NCI-H2107 (cell line): Measurements from ENCODE around the gene SRPK2.

Source experiments
- DNase-seq: peaks from one replicate; lab custom pipeline; 2025; lab: John Stamatoyannopoulos, UW

SRPK2 gene

DNA sequence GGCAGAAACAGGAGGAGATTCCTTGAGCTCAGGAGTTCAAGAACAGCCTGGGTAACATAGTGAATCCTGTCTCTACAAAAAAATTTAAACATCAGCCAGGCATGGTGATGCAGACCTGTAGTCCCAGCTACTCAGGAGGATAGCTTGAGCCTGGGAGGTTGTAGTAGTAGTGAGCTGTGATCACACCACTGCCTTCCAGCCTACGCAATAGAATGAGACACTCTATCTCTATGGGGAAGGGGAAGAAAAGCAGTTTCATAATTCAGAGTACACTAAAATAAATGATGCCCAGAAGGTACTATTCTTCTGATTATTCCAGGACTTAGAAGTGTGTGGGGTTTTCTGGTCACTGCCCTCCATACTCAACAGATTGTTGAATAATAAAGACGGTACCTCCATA lies 197.4 kb downstream of the SRPK2 start:
- no peak for DNase-seq

DNA sequence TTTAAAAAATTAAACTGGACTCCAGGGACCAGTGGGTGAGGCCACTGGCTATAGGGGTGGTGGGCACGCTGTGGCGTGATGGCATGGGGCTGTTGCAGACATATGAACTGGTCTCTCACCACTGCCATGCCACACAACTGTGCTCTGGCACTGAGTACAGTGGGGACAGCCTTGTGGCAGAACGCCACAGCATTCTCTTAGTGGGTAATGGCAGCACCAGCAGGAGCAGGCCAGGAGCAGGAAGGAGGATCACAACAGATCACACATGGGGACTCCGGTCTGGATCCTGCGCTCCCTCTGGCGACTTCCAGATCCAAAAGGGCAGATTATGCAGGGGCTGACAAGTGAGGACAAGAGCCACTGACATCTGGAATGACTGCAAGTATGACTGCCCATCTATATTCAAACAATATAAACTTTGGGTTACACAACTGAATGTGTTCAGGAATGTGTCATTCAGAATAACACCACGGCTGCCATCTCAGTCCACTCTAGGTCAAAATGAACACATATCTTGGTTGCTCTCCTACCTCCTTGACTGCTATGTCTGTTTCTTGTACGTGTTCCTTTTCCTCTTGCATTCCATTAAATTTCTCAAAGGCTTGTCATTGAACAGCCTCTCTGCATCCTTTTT lies 198.7 kb downstream of the SRPK2 start:
- DNase-seq = no peak

DNA sequence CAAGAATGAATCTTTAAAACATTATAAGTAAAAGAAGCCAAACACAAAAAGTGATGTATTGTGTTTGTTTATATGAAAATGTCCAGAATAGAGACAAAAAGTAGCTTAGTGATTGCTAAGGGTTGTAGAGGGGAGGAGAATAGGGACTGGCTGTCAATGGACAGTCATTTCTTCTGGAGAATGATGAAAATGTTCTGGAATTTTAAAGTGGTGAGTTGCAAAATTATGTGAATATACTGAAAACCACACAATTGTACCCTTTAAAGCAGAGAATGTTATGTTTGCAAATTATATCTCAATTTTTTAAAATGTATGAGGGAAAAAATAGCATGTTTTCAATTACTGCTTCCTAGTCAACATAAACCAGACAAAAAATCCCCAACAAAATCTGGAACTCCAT lies 200.5 kb downstream of the SRPK2 start:
- no peak for DNase-seq

DNA sequence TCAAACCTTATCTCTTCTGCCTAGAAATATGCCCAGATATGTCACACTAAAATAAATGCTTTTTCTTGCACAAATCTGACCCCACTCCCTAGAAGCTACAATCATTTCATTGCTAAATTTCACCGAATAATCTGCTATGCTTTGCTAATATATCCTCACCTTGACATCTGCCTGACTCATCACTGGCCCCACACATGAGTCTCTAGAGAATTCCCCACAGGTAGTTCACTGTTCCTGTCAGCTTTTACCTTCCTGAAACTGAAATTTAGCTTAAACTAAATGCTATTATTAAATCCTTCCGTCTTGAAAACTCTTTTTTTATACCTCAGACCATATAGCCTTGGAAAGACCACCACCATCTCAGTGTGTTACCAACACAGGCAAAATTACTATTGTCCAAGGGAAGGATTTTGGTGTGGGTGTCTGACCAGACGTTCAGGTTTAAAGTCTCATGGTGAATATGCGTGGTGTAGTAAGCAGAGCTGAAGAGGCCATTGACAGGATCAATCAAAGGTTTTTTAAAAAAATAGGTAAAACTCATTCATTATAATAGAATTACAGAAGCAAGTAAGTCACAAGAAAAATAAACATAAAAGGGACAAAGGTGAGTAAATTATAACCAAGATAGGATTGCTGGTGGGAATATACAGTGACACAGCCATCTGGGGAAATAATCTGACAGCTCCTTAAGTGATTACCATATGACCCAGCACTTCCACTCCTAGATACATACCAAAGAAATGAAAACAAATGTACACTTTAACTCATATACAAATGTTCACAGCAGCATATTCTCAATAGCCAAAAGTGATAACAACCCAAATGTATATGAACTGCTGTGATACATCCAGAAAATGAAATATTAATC lies 201.2 kb downstream of the SRPK2 start:
- DNase-seq = no peak

DNA sequence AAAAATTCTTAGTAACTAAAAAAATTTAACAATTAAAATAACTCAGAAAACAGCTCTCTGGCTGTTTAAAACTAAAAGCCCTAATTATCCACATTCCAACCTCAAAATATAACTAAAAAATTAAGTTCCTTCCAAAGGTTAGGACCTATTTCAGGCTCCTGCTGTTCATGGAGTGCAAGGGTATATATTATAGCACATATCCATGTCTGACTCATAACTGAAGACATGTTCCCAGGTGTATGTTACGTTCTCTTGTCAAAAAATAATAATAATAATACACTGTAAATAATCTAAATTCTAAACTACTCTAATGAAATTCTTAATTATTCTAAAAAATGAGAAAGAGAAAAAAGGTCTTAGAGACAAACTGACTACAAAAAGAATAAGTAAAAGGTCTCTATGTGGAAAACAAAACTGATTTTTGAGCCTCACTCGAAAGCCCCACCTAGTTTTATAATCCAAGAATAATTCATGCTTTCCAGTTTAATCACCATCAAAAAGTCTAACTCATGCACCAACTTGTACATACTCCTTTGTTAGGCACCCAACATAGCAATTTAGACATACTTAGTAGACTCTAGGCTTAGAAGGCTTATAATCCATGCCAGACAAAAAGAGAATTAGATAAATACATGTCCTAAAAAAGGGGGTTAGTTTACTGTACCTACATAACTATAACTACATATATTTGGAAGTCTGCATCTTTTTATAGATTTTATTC lies 203.3 kb downstream of the SRPK2 start:
- no peak for DNase-seq

DNA sequence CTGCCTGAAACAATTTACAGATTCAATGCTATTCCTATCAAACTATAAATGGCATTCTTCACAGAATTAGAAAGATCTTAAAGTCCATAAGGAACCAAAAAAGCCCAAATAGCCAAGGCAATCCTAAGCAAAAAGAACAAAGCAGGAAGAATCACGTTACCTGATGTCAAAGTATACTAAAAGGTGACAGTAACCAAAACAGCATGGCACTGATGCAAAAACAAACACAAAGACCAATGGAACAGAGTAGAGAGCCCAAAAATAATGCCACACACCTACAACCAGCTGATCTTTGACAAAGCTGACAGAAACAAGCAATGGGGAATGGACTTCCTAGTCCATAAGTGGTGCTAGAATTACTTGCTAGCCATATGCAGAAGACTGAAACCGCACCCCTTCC lies 208.7 kb downstream of the SRPK2 start:
- DNase-seq = no peak

DNA sequence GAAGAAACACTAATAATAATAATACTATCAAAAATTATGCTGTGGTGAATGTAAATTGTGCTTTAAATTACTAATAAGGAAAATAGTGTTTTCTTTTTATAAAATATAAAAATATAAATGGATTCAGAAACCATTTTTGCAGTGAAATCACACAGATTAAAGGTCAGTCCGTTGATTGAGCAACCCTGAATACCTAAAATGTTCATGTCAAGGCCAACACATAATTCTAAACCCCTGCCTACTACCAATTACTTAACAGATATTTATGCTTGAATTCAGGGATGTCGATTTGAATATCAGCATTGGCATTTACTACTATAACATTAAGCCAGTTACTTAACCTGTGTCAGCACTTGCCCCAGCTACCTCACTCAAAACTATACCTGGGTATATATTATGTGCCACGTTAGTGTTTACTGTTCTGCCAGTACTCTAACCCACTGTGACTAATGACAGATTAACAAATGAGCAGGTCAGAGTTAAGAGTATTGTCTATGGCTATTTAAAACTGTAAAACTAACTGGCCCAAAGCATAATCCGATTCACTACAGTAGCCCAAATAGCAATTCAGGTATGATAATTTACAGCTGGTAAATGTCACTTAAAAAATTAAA lies 209.7 kb downstream of the SRPK2 start:
- no peak for DNase-seq

DNA sequence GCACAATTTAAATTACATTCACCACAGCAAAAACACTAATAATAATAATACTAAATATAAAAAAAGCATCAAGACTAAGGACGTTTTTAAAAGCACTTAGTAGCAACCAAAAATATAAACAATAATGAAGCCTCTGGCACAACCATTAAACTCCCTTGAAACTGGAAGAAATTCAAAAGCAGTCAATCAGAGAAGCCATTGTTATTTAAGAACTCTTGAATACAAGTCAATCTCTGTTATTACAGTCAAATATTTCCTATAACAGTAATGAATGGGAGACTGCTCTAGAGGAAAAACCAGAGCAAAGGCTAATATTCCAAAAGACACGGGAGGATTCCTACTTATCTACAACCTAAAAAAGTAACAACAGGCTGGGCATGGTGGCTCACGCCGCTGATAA lies 210.5 kb downstream of the SRPK2 start:
- DNase-seq = no peak

DNA sequence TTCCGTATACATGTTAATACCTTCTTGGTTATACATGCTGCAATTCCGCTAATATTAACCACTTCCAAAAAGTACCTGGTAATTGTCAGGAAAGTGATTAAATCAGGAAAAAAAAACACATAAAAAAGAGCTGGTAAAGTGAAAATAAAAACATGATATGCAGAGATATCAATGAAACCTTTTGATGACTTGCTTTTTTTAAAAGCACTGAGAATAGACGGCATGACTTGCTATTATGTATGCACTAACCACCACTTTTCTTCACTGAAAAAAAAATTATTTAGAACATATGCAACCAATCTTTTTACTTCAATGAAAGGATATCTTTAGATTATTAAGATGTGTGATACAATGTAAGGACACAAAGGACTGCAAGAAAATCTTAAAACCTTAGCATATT lies 211.7 kb downstream of the SRPK2 start:
- no peak for DNase-seq

DNA sequence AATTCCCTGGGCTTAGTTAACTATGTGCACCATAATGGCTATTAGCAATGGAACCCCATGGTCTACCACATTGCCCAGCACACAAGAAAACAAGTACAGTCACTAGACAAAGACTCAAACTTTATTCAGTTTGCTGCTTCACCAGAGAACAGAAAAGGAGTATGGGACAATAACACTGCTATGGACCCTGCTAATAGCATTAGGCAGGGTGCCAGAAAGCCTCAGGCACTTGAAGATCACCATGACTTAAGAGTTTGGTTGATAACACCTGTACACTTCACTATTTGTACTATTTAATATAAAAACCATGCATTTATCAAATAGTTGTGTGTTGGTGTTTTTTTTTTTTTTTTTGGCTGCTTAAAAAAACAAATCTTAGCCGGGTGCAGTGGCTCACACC lies 215.1 kb downstream of the SRPK2 start:
- DNase-seq = no peak

DNA sequence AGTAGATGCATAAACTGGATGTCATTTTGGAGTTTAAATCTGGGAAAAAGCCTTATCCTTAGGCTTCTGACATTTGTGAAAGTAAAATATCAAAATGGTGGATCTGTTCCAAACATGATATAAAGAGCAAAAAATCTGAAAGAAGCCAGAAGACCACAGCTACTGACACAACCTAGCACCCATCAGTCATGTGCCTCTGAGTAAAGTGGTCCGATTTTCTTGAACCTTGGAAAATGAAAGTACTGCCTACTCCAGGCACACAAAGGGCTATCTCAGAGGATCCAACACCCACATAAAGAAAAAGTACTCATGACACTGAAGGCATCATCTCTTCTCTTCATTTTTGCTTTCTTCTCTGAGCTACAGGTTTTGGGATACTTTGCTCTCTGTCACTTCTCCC lies 224.0 kb downstream of the SRPK2 start:
- DNase-seq = no peak

DNA sequence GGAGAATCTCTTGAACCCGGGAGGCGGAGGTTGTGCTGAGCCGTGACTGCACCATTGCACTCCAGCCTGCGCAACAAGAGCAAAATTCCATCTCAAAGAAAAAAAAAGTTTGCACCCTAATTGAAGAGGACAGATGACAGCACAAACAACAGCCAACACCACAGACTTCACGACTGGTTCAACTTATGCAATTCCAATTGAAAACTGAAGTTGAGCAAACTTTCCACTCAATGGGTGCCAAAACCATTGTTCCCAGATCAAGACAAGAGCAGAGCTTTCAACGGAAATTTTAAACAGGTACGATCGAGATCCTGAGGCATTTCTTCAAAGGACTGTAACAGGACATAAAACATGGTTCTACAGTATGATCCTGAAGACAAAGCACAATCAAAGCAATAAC lies 225.0 kb downstream of the SRPK2 start:
- no peak for DNase-seq

DNA sequence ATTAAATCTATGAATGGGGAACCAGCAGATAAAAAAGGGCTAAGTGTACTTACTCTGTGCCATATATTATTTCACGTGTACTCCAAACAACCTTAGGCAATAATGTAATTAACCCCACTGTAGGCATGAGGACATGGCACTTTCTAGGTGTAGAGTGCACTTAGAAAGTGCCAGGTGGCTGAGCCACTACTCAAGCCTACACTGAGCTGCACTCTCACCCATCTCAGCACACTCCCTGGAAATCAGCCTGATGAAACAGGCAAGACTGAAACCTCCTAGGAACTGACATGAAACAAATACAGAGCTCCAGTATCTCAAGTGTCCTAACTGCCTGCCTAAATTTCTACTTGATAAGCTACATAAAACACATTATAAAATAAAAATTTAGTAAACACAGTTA lies 227.4 kb downstream of the SRPK2 start:
- DNase-seq = peak; percentile 21

DNA sequence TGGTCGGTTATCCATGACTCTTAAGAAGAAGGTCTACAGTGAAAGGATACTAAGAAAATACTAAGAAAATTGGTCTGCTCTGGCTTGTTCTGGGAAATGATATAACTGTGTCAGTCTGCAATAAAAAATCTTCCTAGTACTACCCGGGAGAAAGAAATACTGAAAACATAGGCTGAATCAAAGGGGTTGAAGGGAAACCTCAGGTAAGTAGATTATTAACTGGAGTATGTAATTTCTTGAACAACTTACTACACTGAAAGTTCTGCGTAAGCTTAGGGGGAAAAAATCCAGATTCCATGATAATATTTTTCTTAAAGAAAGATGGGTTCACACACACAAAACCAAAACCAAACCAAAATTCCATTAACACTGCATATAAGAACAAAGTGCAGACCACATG lies 231.4 kb downstream of the SRPK2 start:
- no peak for DNase-seq

DNA sequence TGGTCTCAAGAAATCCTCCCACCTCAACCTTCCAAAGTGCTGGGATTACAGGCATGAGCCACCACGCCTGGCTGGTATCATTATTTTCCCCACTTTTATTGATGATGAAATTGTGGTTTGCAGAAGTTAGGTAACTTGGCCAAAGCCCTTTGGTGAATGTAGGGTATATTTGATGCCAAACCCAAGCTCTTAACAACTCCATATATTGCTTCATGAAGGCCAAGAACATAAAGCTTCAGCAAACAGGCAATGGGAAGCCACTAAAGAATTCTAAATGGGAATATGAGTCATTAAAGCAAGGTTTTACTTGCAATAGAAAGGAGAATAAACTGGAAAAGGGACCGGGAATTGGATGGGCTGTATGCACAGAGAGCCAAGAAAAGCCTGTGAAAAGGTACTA lies 232.0 kb downstream of the SRPK2 start:
- no peak for DNase-seq

DNA sequence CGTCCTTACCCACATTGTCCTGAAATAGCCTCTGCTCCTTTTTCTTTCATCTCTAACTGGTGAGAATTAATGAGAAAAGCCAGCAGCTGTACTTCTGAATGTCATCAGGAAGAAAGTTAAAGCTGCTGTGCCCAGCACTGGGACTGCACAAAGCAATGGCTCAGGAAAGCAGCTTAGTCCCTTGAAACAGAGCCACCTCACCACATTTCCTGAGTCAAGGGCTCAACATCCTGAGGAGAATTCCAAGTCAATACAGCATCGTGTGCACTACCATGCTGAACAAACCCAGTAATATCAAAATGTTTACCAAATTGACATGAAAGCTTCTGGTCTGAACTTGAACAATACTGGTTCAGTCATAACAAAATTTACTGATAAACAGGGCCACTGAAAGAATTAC lies 234.6 kb downstream of the SRPK2 start:
- no peak for DNase-seq

DNA sequence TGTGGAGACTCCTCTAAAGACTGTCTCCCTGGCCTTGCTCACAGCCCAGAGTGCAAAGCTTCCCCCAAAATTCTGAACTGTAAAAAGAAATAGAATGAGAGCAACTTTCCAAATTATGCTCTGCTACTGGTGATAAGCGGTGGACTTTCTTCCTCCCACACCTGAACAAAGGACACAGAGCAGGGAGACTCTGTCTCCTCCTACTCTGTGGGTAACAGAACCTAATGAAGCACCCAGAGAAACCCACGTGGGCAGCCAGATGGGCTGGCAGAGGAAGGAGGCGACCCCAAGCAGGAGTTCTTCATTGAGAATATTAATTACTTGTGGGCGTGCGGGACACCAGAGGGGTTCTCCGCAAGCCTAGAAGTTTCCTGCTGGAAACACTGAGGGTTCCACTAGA lies 235.2 kb downstream of the SRPK2 start:
- no peak for DNase-seq

DNA sequence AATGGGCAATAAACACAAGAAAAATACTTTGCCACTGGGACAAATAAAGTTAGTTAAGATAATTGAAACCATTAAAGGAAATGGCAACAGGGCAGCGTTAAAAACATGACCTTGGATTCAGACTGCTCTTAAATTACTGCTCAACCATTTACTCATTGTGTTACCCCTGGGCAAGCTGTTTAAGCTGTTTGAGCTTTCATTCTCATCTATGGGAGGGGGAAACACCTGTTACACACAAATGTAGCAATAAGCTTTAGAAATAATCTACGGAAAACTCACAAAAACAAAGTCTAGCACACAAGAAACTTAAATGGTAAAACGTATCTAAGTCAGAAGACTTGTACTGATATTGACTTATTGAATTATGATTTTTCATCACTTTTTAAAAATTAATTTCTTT lies 237.6 kb downstream of the SRPK2 start:
- DNase-seq = no peak

DNA sequence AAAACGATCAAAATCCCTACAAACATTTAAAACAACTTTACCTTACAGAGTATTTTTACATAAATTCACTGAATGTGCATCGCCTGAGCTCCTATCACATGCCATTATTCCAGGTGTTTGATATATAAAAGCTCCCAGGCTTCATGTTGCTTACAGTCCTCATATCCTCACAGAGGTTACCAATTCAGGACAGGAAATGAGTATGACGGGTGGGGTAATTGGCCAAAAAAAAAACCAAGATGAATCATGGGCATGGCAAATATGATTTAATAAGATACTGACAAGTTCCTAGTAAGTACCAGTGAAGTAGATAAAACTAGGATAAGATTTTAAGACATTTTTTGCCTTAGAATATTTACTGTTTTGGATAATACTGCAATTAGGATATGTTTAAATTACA lies 238.9 kb downstream of the SRPK2 start:
- DNase-seq = no peak

DNA sequence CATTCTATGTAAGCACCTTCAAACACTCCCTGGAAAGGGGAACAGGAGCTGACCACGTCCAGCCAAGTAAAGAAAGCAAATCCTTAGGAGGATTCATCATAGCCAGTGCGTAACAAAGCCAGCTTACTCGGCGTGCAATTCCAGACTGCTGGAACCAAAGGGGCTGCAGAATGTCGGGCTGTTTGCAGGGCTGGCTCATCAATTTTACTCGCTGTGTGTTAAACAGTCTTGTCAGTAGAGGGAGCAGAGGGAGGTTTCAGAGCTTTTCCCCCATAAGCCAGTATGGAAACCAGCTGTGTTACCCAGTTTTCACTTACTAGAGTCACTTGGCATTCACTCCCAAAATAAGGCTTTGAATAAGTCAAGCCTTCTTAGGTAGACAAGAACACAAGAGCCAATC lies 247.7 kb downstream of the SRPK2 start:
- no peak for DNase-seq

DNA sequence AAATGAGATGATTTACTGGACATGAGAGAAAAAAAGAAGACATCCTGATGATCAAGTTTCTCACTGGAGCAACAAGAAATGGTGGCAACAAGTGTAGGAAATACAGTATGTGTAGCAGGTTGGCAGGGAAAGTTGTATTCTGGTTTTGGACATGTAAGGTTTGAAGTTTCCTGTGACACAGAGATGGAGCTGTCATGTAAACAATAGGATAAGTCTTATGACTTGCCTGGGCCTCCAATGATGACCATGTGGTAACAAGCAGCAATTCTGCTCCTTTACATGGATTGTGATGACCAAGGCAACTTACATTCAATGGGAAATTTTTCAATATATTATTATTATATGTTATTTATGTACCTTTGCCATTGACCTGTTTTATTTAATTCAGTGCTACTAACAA lies 249.3 kb downstream of the SRPK2 start:
- no peak for DNase-seq

DNA sequence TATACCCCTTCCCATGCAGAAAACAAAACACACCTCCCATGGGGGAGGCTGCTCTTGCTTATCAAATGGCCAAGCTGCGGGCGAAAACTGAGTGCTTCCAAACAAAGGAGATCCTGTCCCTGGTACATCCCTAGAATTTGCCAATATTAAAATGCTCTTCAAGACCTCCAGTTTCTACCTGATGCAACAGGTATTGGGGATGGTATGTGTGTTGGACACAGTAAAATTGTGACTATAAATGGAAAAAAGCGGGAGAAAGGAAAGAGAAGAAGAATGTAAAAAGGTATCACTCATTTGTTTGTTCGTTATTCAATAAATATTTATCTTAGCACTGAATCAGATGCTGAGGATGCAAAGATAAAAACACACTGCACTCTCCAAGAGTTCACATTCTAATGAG lies 250.8 kb downstream of the SRPK2 start:
- no peak for DNase-seq

DNA sequence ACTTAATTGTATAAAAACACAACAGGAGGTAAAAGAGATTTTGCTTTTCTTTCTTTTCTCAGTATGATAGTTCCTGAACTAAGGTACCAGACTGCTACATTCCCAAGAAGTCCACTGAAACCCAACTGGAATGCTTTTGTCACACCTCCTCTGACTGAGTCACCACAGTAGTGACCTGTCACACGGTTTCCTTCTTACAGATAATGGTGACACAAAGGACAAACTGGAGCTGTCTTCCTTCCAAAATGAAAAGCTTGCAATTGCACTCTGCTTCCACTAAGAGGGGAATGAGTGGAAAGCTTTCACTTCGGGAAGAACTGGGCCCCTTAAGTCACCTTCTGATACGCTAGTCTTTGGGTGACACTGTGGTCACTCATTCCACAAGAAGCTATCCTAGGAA lies 252.5 kb downstream of the SRPK2 start:
- DNase-seq = no peak
